Measurements from ENCODE around the gene RENBP.

The RENBP gene

GRCh38 chrX:153921511-153922446 is 22.7 kb downstream of the RENBP start:
- Histone ChIP-seq H3K36me3 (ENCODE audit: control insufficient read depth, insufficient read depth, low read length) (peaks cover 10% of the 10 kb centered on the region), H3K27me3 (replicated peaks; ENCODE audit: control insufficient read depth, insufficient read depth, low read length) (no peaks in the 10 kb centered on the region), H3K4me3 (replicated peaks; ENCODE audit: low read depth, low read length) (no peak overlapping the region)
- no peak for TF ChIP-seq CTCF (IDR thresholded peaks at IDR 0.05; ENCODE audit: insufficient read depth, low read length, poor library complexity, severe bottlenecking)
- no peak for DNase-seq (ENCODE audit: extremely low read depth, insufficient read length)

- DNase-seq (ENCODE audit: extremely low read depth, insufficient read length): no peak
- peaks cover 10% of the 10 kb centered on the region for H3K36me3 ChIP-seq (ENCODE audit: control insufficient read depth, insufficient read depth, low read length)
- H3K4me3 ChIP-seq (replicated peaks; ENCODE audit: low read depth, low read length): no peak overlapping the region
- no peaks in the 10 kb centered on the region for H3K27me3 ChIP-seq (replicated peaks; ENCODE audit: control insufficient read depth, insufficient read depth, low read length)
- TF ChIP-seq CTCF (IDR thresholded peaks at IDR 0.05; ENCODE audit: insufficient read depth, low read length, poor library complexity, severe bottlenecking): no peak
Observed at GRCh38 chrX:153921070-153921469, 23.4 kb downstream of the RENBP start.

- no peak overlapping the region for H3K4me3 ChIP-seq (replicated peaks; ENCODE audit: low read depth, low read length)
- no peak for TF ChIP-seq CTCF (IDR thresholded peaks at IDR 0.05; ENCODE audit: insufficient read depth, low read length, poor library complexity, severe bottlenecking)
- DNase-seq (ENCODE audit: extremely low read depth, insufficient read length): peak; percentile 4
- H3K36me3 ChIP-seq (ENCODE audit: control insufficient read depth, insufficient read depth, low read length): peaks cover 10% of the 10 kb centered on the region
- H3K27me3 ChIP-seq (replicated peaks; ENCODE audit: control insufficient read depth, insufficient read depth, low read length): no peaks in the 10 kb centered on the region
Observed at GRCh38 chrX:153920546-153920945, 23.9 kb downstream of the RENBP start.

GRCh38 chrX:153919281-153919680 is 25.2 kb downstream of the RENBP start:
- no peaks in the 10 kb centered on the region for H3K27me3 ChIP-seq (replicated peaks; ENCODE audit: control insufficient read depth, insufficient read depth, low read length)
- no peak for TF ChIP-seq CTCF (IDR thresholded peaks at IDR 0.05; ENCODE audit: insufficient read depth, low read length, poor library complexity, severe bottlenecking)
- DNase-seq (ENCODE audit: extremely low read depth, insufficient read length): no peak
- peaks cover 11% of the 10 kb centered on the region for H3K36me3 ChIP-seq (ENCODE audit: control insufficient read depth, insufficient read depth, low read length)
- no peak overlapping the region for H3K4me3 ChIP-seq (replicated peaks; ENCODE audit: low read depth, low read length)

GRCh38 chrX:153917869-153918268 is 26.6 kb downstream of the RENBP start:
- no peak for TF ChIP-seq CTCF (IDR thresholded peaks at IDR 0.05; ENCODE audit: insufficient read depth, low read length, poor library complexity, severe bottlenecking)
- Histone ChIP-seq H3K36me3 (ENCODE audit: control insufficient read depth, insufficient read depth, low read length) (peaks cover 11% of the 10 kb centered on the region), H3K4me3 (replicated peaks; ENCODE audit: low read depth, low read length) (no peak overlapping the region), H3K27me3 (replicated peaks; ENCODE audit: control insufficient read depth, insufficient read depth, low read length) (no peaks in the 10 kb centered on the region)
- DNase-seq (ENCODE audit: extremely low read depth, insufficient read length): no peak
